ENCODE measurements around the gene COLGALT1.
"Not testable (repeated sequence)": the region's sequence is repeated elsewhere in the genome, so short reads cannot be mapped to it uniquely, and the experiment has no call there.

COLGALT1 gene

DNA sequence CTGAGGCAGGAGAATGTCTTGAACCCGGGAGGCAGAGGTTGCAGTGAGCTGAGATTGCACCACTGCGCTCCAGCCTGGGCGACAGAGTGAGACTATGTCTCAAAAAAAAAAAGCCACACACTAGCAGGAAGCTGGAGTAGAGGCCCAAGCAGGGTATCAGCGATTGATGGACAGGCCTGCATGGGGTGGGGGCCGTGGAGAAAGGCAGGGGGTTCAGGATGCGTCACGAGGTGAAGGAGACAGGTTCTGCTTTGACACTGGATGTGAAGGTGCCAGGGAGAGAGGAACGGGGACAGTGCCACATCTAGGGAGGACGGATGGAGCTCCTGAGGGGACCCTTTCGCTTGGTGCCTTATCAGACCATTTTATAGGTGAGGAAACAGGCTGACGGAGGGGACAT, 7.1 kb downstream of the COLGALT1 start:
- no peak for DNase-seq

DNA sequence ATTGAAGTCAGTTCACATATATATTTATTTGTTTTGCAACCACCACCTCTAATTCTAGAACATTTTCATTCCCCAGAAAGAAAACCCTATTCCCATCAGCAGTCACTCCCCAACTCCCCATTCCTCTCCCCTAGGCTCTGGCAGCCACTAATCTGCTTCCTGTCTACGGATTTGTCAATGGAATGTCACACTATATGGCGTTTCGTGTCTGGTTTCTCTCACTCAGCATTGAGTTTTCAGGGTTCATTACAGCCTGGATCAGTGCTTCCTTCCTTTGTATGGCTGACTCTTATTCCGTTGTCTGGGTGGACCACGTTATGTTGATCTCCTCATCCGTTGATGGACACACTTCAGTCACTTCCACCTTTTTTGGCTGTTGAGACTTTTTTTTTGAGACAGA, 9.3 kb downstream of the COLGALT1 start:
- DNase-seq: no peak

- no peak for DNase-seq
Observed at GRCh38 chr19:17565611-17566010, 10.2 kb downstream of the COLGALT1 start.

GRCh38 chr19:17567940-17568339, 12.5 kb downstream of the COLGALT1 start:
- no peak for DNase-seq

DNA sequence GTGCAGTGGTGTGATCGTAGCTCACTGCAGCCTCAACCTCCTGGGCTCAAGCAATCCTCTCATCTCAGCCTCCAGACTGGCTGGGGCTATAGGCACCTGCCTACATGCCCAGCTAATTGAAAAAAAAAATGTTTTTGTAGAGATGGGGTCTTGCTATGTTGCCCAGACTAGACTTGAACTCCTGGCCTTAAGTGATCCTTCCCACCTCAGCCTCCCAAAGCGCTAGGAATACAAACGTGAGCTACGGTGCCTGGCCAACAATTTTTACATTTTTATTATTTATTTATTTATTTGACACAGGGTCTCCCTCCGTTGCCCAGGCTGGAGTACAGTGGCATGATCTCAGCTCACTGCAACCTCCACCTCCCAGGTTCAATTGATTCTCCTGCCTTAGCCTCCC, 14.8 kb downstream of the COLGALT1 start:
- not testable (repeated sequence) for DNase-seq

DNA sequence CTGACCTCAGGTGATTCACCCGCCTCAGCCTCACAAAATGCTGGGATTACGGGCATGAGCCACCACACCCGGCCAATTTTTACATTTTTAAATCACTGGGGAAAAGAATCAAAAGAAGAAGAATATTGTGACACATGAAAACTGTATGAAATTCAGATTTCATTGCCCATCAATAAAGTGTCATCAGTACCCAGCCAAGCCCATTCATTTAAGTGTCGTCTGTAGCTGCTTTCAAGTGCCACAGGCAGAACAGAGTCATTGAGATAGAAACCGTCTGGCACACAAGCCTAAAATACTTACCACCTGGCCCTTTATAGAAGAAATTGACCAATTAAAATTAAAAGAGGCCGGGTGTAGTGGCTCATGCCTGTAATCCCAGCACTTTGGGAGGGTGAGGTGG, 15.3 kb downstream of the COLGALT1 start:
- peak; percentile 45 to 81 for DNase-seq

DNA sequence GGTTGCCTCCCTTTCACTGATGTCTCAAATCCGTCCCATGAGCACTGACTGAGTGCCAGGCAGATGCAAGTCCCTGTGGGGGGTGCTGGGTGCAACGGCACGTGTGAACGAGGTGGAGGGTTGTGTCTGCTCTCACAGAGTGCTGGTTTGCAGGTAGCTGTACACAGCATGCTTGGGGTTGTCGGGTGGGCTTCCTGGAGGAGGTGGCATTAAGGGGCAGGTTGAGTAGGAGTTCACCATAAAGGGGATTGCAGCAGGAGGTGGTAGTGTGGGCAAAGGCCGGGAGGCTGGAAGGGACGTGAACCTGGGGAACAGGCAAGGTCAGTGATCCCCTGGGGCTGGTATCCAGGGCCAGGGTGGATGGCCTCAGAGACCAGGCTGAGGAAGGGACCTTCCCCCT, 17.2 kb downstream of the COLGALT1 start:
- no peak for DNase-seq

DNA sequence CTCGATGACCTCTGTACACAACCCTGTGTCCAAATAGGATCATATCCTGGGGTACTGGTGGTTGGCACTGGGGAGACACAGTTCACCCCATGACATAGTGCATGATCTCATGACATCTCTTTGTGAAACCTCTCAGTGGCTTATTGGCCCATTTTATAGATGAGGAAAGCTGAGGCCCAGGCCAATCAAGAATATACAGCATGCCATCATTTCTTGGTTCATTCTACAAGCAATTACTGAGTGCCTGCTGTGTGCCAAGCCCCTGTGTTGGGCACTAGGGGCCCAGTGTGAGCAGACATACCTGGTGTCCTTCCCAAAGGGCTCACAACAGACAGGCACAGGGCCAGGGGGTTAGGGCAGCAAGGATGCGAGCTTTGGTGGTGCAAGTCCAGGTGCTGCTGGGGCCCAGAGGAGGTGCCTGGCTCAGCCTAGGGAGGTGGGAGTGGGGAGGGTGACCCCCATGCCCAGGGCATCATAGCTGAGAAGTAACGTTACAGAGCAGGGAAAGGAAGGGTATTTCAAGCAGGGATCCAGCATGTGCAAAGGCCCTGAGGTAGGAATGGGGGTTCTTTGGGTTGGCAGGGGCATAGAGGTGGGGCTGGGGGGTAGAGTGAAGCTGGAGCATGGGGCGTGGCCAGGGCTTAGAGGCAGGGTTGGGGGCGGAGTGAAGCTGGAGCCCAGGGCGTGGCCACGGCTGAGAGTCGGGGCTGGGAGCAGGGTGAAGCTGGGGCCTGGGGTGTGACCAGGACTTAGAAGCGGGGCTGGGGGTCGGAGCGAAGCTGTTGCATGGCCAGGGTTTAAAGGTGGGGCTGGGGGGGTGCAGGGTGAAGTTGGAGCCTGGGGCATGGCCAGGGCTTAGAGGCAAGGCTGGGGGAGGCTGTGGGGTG, 20.7 kb downstream of the COLGALT1 start:
- no peak for DNase-seq

- DNase-seq: no peak
Observed at GRCh38 chr19:17576758-17577456, 21.5 kb downstream of the COLGALT1 start.

- DNase-seq: no peak
Observed at GRCh38 chr19:17577457-17578097, 22.1 kb downstream of the COLGALT1 start.

- no peak for DNase-seq
Observed at GRCh38 chr19:17579661-17580244, 24.3 kb downstream of the COLGALT1 start.

DNA sequence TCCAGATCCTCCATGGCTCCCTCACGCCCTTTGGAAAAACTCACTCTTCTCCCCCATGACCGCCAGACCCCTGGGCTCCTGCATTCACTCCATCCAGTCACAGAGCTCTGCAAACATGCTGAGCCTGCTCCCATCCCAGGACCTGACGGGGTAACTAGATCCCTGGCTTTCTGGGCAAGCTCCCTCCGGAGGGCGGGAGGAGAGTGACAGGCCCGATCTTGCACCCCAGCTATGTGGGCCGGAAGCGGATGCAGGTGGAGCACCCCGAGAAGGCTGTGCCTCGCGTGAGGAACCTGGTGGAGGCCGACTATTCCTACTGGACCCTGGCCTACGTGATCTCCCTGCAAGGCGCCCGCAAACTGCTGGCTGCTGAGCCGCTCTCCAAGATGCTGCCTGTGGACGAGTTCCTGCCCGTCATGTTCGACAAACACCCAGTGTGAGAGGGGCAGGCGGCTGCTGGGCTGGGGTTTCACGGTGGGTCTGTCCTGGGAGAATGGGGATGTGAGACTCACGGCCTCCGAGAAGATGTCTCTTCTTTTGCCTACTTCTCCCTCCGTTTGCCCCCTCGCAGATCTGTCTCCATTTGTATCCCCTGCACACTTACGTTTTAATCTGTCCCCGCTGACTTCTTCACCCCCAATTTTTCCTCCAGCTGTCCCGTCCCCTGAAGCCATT, 25.2 kb downstream of the COLGALT1 start:
- DNase-seq: no peak

GRCh38 chr19:17581211-17581874, 25.9 kb downstream of the COLGALT1 start:
- no peak for DNase-seq

DNA sequence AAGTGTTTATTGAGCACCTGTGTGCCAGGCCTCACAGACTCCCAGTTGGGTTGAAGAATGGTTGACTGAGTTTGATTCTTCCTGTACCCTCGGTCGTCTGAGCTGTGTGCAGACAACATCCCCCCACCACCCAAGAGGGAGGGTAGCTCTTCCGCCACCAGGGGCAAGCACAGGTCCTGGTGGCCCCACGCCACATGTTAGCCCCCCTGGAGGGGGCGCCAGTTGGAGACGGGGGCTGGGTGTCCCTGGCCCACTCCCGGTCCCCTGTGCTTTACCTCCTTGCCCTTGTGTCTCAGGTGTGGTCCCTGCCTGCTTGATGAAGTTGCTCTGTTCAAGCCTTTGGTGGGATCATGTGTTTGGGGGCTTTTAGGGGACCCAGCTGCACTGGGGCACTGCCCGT, 27.2 kb downstream of the COLGALT1 start:
- no peak for DNase-seq

DNA sequence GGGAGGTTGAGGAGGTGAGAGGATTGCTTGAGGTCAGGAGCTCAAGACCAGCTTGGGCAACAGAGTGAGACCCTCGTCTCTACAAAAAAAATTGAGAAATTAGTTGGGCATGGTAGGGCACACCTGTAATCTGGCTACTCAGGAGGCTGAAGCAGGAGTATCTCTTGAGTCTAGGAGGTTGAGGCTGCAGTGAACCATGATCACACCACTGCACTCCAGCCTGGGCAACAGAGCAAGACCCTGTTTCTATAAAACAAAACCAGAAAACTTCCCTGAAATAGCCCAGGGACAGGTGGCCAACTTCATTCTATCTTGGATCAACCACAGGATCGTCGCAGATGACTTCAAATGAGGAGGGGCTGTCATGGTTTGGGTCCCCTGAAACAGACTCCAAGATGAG, 28.7 kb downstream of the COLGALT1 start:
- no peak for DNase-seq

DNA sequence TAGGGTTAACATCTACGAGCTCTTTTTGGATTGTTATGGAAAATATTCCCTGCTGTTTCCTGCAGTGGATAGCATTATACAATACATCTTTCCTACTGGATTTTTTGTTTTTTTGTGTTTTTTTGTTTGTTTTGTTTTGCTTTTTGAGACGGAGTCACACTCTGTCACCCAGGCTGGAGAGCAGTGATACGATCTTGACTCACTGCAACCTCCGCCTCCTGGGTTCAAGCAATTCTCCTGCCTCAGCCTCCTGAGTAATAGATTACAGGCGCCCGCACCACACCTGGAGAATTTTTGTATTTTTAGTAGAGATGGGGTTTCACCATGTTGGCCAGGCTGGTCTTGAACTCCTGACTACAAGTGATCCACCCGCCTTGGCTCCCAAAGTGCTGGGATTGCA, 29.9 kb downstream of the COLGALT1 start:
- not testable (repeated sequence) for DNase-seq

DNA sequence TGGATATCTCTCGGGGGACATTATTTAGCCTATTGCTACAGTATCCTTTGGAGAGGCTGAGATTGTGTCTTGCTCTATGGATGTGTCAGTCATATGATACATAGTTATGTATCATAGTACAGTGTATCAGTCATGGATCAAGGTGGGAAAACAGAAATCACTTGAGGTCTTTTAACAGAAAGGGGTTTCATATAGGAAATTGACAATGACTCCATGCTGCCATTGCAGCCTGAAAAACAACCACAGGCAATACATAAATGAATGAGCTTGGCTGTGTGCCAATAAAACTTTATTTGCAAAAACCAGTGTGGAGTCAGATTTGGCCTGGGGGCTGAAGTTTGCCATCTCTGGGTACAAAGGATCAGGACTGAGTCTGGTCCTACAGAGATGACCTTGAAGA, 35.4 kb downstream of the COLGALT1 start:
- no peak for DNase-seq

GRCh38 chr19:17594296-17594695, 38.8 kb downstream of the COLGALT1 start:
- not testable (repeated sequence) for DNase-seq

- DNase-seq: not testable (repeated sequence)
Observed at GRCh38 chr19:17598063-17598462, 42.6 kb downstream of the COLGALT1 start.

DNA sequence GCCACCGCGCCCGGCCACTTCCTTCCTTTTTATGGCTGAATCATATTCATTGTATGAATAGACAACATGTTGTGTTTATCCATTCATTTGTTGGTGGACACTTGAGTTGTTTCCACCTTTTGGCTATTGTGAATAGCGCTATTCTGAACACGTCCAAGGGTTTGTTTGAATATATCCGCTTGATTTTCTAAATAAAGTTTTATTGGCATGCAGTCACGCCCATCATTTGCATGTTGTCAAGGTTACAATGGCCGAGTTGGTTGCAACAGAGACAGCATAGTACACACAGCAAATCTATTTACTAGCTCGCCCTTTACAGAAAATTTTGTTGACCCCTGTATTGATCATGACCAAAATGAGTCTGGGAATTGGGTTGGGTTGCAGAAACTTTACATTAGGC, 43.5 kb downstream of the COLGALT1 start:
- DNase-seq: no peak

- no peak for DNase-seq
Observed at GRCh38 chr19:17599780-17600179, 44.3 kb downstream of the COLGALT1 start.

GRCh38 chr19:17601683-17602082, 46.2 kb downstream of the COLGALT1 start:
- DNase-seq: no peak
